ENCODE data around the gene ZNF766.

GRCh38 chr19:52234406-52234805, 35.0 kb upstream of the ZNF766 start:
- TF ChIP-seq CTCF (IDR thresholded peaks at IDR 0.05) = no peak
- no peak for TF ChIP-seq SIN3A (IDR thresholded peaks at IDR 0.05; ENCODE audit: borderline replicate concordance, insufficient read depth, low read depth, low read length)
